ENCODE measurements around the gene SLC9A9.

DNA sequence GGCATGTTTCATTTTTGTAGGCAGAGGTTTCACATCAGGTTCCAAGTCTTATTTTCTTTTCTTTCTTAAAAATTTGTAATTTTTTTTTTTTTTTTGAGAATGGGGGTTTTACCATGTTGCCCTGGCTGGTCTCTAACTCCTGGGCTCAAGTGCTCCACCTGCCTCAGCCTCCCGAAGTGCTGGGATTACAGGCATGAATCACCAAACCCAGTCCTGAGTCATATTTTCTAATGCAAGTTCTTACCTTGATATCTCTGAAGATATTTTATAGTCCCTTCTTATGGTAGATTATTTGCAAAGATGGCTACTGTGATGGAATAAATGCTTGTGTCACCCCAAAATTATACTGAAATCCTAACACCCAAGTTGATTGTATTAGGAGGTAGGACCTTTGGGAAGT is 63.8 kb downstream of the SLC9A9 start:
- TF ChIP-seq, protein P1, sequence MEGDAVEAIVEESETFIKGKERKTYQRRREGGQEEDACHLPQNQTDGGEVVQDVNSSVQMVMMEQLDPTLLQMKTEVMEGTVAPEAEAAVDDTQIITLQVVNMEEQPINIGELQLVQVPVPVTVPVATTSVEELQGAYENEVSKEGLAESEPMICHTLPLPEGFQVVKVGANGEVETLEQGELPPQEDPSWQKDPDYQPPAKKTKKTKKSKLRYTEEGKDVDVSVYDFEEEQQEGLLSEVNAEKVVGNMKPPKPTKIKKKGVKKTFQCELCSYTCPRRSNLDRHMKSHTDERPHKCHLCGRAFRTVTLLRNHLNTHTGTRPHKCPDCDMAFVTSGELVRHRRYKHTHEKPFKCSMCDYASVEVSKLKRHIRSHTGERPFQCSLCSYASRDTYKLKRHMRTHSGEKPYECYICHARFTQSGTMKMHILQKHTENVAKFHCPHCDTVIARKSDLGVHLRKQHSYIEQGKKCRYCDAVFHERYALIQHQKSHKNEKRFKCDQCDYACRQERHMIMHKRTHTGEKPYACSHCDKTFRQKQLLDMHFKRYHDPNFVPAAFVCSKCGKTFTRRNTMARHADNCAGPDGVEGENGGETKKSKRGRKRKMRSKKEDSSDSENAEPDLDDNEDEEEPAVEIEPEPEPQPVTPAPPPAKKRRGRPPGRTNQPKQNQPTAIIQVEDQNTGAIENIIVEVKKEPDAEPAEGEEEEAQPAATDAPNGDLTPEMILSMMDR (IDR thresholded peaks at IDR 0.05) = no peak
- no peak for TF ChIP-seq EP300 (IDR thresholded peaks at IDR 0.05; ENCODE audit: low read depth)

Measured in transverse colon (tissue), 3 donors.